ENCODE data around the gene RCC1.
"Not testable (repeated sequence)": the region's sequence is repeated elsewhere in the genome, so short reads cannot be mapped to it uniquely, and the experiment has no call there.

The RCC1 gene

GRCh38 chr1:28507247-28507645 lies 1.4 kb downstream of the RCC1 start:
- peak overlapping the region; percentile 100 for H3K27ac Mint-ChIP-seq
- H3K36me3 Mint-ChIP-seq (ENCODE audit: low read depth) = peaks cover 66% of the 10 kb centered on the region
- H3K9me3 Mint-ChIP-seq = no peaks in the 10 kb centered on the region
- H3K4me1 Mint-ChIP-seq (ENCODE audit: low read depth) = peaks cover 57% of the 10 kb centered on the region
- peak overlapping the region; percentile 100 for H3K4me3 Mint-ChIP-seq
- peaks cover 9% of the 10 kb centered on the region for H3K27me3 Mint-ChIP-seq

- no peaks in the 10 kb centered on the region for H3K9me3 Mint-ChIP-seq
- peak overlapping the region; percentile 100 for H3K4me3 Mint-ChIP-seq
- H3K27ac Mint-ChIP-seq = peak overlapping the region; percentile 100
- peaks cover 72% of the 10 kb centered on the region for H3K36me3 Mint-ChIP-seq (ENCODE audit: low read depth)
- H3K27me3 Mint-ChIP-seq = peaks cover 9% of the 10 kb centered on the region
- peaks cover 63% of the 10 kb centered on the region for H3K4me1 Mint-ChIP-seq (ENCODE audit: low read depth)
Measured at GRCh38 chr1:28507646-28508434, 2.0 kb downstream of the RCC1 start.

- Mint-ChIP-seq H3K36me3 (ENCODE audit: low read depth) (peaks cover 72% of the 10 kb centered on the region), H3K27me3 (peaks cover 9% of the 10 kb centered on the region), H3K27ac (peak overlapping the region; percentile 100), H3K4me1 (ENCODE audit: low read depth) (peaks cover 63% of the 10 kb centered on the region), H3K9me3 (no peaks in the 10 kb centered on the region), H3K4me3 (peak overlapping the region; percentile 100)
Measured at GRCh38 chr1:28508435-28508754, 2.6 kb downstream of the RCC1 start.

- Mint-ChIP-seq H3K4me1 (ENCODE audit: low read depth) (peaks cover 64% of the 10 kb centered on the region), H3K4me3 (peak overlapping the region; percentile 100), H3K27me3 (peaks cover 9% of the 10 kb centered on the region), H3K36me3 (ENCODE audit: low read depth) (peaks cover 72% of the 10 kb centered on the region), H3K9me3 (no peaks in the 10 kb centered on the region), H3K27ac (peak overlapping the region; percentile 100)
Measured at GRCh38 chr1:28509705-28510272, 3.9 kb downstream of the RCC1 start.

- peak overlapping the region; percentile 100 for H3K27ac Mint-ChIP-seq
- peak overlapping the region; percentile 100 for H3K4me3 Mint-ChIP-seq
- H3K4me1 Mint-ChIP-seq (ENCODE audit: low read depth) = peaks cover 63% of the 10 kb centered on the region
- H3K36me3 Mint-ChIP-seq (ENCODE audit: low read depth) = peaks cover 68% of the 10 kb centered on the region
- peaks cover 9% of the 10 kb centered on the region for H3K27me3 Mint-ChIP-seq
- H3K9me3 Mint-ChIP-seq = no peaks in the 10 kb centered on the region
Measured at GRCh38 chr1:28510273-28510969, 4.6 kb downstream of the RCC1 start.

- peak overlapping the region; percentile 100 for H3K27ac Mint-ChIP-seq
- peak overlapping the region; percentile 100 for H3K4me3 Mint-ChIP-seq
- peaks cover 62% of the 10 kb centered on the region for H3K36me3 Mint-ChIP-seq (ENCODE audit: low read depth)
- H3K4me1 Mint-ChIP-seq (ENCODE audit: low read depth) = peaks cover 57% of the 10 kb centered on the region
- no peaks in the 10 kb centered on the region for H3K9me3 Mint-ChIP-seq
- peaks cover 6% of the 10 kb centered on the region for H3K27me3 Mint-ChIP-seq
Measured at GRCh38 chr1:28510970-28511440, 5.2 kb downstream of the RCC1 start.

- peak overlapping the region; percentile 100 for H3K27ac Mint-ChIP-seq
- no peaks in the 10 kb centered on the region for H3K9me3 Mint-ChIP-seq
- H3K36me3 Mint-ChIP-seq (ENCODE audit: low read depth) = peaks cover 51% of the 10 kb centered on the region
- peaks cover 53% of the 10 kb centered on the region for H3K4me1 Mint-ChIP-seq (ENCODE audit: low read depth)
- H3K4me3 Mint-ChIP-seq = peak overlapping the region; percentile 100
- H3K27me3 Mint-ChIP-seq = peaks cover 6% of the 10 kb centered on the region
Measured at GRCh38 chr1:28512058-28512611, 6.3 kb downstream of the RCC1 start.

- H3K27me3 Mint-ChIP-seq = not testable (repeated sequence)
Measured at GRCh38 chr1:28514445-28514933, 8.6 kb downstream of the RCC1 start.

GRCh38 chr1:28516518-28516956 lies 10.7 kb downstream of the RCC1 start:
- Mint-ChIP-seq H3K27ac (peak overlapping the region; percentile 68), H3K9me3 (no peaks in the 10 kb centered on the region), H3K4me1 (ENCODE audit: low read depth) (peaks cover 48% of the 10 kb centered on the region), H3K36me3 (ENCODE audit: low read depth) (peaks cover 32% of the 10 kb centered on the region), H3K4me3 (no peak overlapping the region), H3K27me3 (no peaks in the 10 kb centered on the region)

More at GRCh38 chr1:28514445-28514933, 8.6 kb downstream of the RCC1 start:
- H3K4me3 Mint-ChIP-seq = peak overlapping the region; percentile 2
- peak overlapping the region; percentile 7 for H3K27ac Mint-ChIP-seq
- H3K36me3 Mint-ChIP-seq (ENCODE audit: low read depth) = peaks cover 36% of the 10 kb centered on the region
- H3K9me3 Mint-ChIP-seq = not testable (repeated sequence)
- H3K4me1 Mint-ChIP-seq (ENCODE audit: low read depth) = peaks cover 54% of the 10 kb centered on the region

GRCh38 chr1:28517649-28517999 lies 11.8 kb downstream of the RCC1 start:
- H3K27me3 Mint-ChIP-seq = no peaks in the 10 kb centered on the region
- H3K27ac Mint-ChIP-seq = peak overlapping the region; percentile 76
- H3K4me3 Mint-ChIP-seq = peak overlapping the region; percentile 83
- H3K36me3 Mint-ChIP-seq (ENCODE audit: low read depth) = peaks cover 34% of the 10 kb centered on the region
- no peaks in the 10 kb centered on the region for H3K9me3 Mint-ChIP-seq
- H3K4me1 Mint-ChIP-seq (ENCODE audit: low read depth) = peaks cover 48% of the 10 kb centered on the region

GRCh38 chr1:28518000-28518744 lies 12.3 kb downstream of the RCC1 start:
- peak overlapping the region; percentile 91 for H3K27ac Mint-ChIP-seq
- peaks cover 35% of the 10 kb centered on the region for H3K36me3 Mint-ChIP-seq (ENCODE audit: low read depth)
- no peaks in the 10 kb centered on the region for H3K9me3 Mint-ChIP-seq
- no peaks in the 10 kb centered on the region for H3K27me3 Mint-ChIP-seq
- H3K4me1 Mint-ChIP-seq (ENCODE audit: low read depth) = peaks cover 46% of the 10 kb centered on the region
- H3K4me3 Mint-ChIP-seq = peak overlapping the region; percentile 93

- Mint-ChIP-seq H3K27me3 (no peaks in the 10 kb centered on the region), H3K9me3 (no peaks in the 10 kb centered on the region), H3K4me3 (peak overlapping the region; percentile 93), H3K4me1 (ENCODE audit: low read depth) (peaks cover 46% of the 10 kb centered on the region), H3K36me3 (ENCODE audit: low read depth) (peaks cover 41% of the 10 kb centered on the region), H3K27ac (peak overlapping the region; percentile 91)
Measured at GRCh38 chr1:28518745-28519341, 13.0 kb downstream of the RCC1 start.

- no peaks in the 10 kb centered on the region for H3K27me3 Mint-ChIP-seq
- no peaks in the 10 kb centered on the region for H3K9me3 Mint-ChIP-seq
- H3K36me3 Mint-ChIP-seq (ENCODE audit: low read depth) = peaks cover 54% of the 10 kb centered on the region
- peak overlapping the region; percentile 60 for H3K4me3 Mint-ChIP-seq
- H3K27ac Mint-ChIP-seq = peak overlapping the region; percentile 67
- H3K4me1 Mint-ChIP-seq (ENCODE audit: low read depth) = peaks cover 43% of the 10 kb centered on the region
Measured at GRCh38 chr1:28519946-28520725, 14.3 kb downstream of the RCC1 start.
